ENCODE results near the gene PYY.

The PYY gene

GRCh38 chr17:43917348-43918025 lies 36.3 kb downstream of the PYY start:
- no peak overlapping the region for H3K4me3 ChIP-seq (ENCODE audit: low read depth, low read length)

GRCh38 chr17:43917016-43917347 lies 36.8 kb downstream of the PYY start:
- H3K4me3 ChIP-seq (ENCODE audit: low read depth, low read length) = no peak overlapping the region

- no peak overlapping the region for H3K4me3 ChIP-seq (ENCODE audit: low read depth, low read length)
Observed at GRCh38 chr17:43916385-43916784, 37.4 kb downstream of the PYY start.

GRCh38 chr17:43915559-43915958 lies 38.2 kb downstream of the PYY start:
- no peak overlapping the region for H3K4me3 ChIP-seq (ENCODE audit: low read depth, low read length)

- H3K4me3 ChIP-seq (ENCODE audit: low read depth, low read length) = no peak overlapping the region
Observed at GRCh38 chr17:43914451-43914850, 39.3 kb downstream of the PYY start.

DNA sequence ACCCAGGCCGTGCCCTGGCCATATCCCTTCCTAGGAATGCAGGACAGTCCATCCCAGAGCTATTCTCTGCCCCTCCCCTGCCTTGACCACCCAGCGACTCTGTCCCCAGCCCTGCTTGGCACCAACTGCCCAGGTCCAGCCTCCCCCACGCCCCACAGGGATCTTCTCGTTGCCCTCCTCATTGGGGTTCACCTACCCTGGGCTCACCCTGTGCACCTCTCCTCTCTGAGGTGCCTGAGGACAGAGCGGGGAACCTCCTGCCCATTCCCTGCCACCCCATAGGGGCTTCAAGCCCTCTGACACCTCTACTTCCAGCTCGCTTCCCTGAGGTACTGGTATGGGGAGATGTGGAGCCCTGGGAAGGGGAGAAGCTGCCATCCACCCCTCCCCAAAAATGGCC lies 40.2 kb downstream of the PYY start:
- H3K4me3 ChIP-seq (ENCODE audit: low read depth, low read length) = no peak overlapping the region

DNA sequence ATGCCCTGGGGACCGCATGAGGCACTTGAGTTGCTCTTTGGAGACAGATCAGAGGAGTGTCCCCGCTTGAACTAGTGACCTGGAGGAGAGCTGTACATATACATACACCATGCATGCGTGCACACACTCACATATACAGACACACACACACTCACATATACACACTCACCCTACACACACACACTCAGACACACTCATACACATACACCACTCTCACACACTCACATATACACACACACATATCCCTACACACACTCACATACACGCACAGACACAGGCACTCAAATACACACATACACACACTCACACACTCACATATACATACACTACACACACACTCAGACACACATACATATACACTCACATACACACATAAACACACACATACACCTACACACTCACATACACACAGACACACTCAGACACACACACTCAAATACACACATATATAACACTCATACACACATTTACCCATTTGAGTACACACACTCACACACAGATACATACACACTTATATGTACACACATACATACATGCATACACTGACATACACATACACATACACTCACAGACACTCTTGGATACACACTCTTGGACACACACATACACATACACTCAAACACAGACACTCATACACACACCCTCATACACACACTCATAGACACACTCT lies 41.0 kb downstream of the PYY start:
- H3K4me3 ChIP-seq (ENCODE audit: low read depth, low read length) = no peak overlapping the region

DNA sequence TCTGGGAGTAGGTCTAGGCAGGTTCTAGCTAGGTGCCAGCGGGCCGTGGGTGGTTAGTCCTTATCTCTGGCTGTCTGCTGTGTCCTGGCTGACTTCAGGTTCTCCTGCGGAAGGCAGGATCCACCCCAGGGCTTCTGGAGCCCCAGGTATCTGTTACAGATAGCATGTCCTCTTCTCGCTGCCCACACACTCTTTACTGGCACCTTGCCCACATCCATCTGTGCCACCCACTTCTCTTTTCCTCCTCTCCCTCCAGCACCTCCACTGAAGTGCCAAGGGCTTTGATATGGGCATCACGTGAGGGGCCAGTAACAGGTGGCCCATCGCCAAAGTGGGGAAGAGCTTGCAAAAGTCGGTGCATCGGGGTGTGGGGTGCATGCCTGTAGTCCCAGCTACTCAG lies 41.8 kb downstream of the PYY start:
- no peak overlapping the region for H3K4me3 ChIP-seq (ENCODE audit: low read depth, low read length)

DNA sequence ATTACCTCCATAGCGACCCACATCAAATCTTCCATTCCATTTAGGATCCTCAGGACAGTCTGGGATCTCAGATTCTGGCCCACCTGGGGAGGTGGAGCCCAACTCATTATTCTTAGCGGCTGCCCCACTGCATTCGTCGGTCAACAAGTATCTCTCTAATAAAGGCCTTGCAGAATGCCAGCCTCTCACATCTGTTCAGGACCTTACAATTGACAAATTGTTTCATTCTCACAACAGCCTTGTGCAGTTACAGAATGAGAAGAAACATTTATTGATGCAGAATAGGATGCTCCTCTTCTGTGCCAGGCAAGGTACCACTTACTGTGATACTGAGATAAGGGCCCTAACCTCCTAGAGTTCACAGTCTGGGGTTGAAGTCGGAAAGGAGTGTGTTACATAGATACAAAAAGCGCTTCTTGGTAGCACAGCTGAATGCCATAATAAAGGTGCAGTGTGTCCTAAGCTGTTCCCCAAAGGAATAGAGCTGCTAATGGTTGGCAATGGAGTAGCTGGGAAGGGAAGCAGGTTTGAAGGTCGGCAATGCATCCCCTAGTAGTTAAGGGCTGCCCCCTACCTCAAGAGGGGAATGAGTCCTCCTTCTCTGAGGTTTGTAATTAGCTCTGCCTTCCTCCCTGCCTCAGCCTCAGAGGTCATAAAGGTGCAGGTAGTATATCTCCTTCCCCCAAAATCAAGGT lies 44.1 kb downstream of the PYY start:
- no peak overlapping the region for H3K4me3 ChIP-seq (ENCODE audit: low read depth, low read length)

DNA sequence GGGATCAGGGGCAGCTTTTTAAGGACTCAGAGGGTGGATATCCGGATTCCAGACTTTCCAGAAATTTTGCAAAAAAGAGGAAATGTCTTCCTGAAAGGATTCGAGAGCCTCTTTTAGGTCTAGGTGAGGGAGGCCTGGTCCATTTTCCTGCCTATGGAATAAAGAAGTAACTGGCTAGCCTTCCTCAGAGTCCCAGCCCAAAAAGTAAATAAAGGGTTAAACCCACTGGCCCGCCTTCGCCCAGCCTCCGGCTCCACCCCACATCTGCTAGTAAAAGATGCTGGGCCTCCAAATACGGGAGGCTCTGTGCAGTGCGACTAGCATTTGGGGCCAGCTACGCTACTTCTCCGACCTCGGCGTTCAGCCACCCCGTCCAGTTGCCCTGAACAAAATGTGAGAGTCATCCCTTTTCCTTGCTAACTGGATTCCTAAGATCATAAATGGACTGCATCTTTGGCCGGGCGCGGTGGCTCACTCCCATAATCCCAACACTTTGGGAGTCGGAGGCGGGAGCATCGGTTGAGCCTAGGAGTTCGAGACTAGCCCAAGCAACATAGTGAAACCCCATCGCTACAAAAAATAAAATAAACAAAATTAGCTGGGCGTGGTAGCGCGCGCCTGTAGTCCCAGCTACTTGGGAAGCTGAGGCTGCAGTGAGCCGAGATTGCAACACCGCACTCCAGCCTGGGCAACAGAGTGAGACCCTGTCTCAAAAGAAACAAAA lies 45.6 kb downstream of the PYY start:
- peak overlapping the region; percentile 53 for H3K4me3 ChIP-seq (ENCODE audit: low read depth, low read length)

- peak within 1 kb of the TSS; percentile 53 for H3K4me3 ChIP-seq (ENCODE audit: low read depth, low read length)
Observed at GRCh38 chr17:43907425-43907981, 46.2 kb downstream of the PYY start, which contains the start of gene MPP2. TSS of gene MPP2 (minus strand) at chr17:43907536. CDS start at chr17:43904460, 3,076 bp downstream.

GRCh38 chr17:43906951-43907424 lies 46.8 kb downstream of the PYY start:
- H3K4me3 ChIP-seq (ENCODE audit: low read depth, low read length) = peak overlapping the region; percentile 53

DNA sequence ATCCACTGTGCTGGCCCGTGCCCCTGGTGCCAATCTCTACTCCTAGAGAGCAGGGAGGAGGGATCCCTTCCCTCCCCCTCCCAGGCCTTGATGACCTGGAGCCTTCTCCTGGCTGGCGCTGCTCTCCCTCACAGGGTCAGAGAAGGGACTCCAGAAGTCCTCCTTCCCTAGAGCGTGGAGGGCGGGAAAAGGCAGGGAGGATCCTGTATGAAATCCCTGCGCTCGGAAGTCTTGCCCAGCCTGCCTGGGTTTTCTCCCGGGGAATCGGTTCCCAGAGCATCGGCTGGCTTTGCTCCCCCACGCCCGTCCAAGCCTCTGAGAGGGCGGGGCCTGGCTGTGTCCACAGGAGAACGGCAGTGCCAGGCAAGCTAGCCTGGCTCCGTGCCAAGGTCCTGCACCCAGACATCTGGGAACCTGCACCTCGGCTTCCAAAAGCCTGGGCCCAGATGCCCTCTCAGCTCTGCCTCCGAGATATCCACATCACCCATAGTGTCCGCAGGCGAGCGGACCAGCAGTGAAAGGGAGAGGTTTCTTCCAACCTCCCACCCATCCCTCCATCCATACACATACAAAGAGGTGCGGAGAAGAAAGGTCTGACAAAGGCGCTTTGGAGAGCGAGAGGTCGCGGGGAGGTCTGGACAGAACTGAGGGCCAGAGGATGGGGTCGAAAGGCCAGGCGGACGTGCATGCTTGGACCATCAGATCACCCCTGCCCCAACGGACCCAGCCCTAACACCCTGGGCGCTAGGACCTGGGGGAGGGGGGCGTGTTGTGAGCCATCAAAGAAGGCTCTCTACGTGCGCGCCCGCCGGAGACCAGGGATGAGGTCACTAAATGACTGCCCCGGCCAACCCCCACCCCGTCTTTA lies 47.5 kb downstream of the PYY start:
- peak overlapping the region; percentile 53 for H3K4me3 ChIP-seq (ENCODE audit: low read depth, low read length)

GRCh38 chr17:43905400-43905984 lies 48.2 kb downstream of the PYY start:
- peak overlapping the region; percentile 53 for H3K4me3 ChIP-seq (ENCODE audit: low read depth, low read length)
